GM19099 (cell line): ENCODE measurements around the gene MCC.

Experiments
- POLR2A ChIP-seq: IDR thresholded peaks from 3 replicates; pipeline ENCODE4 v1.6.1; 2011; ENCODE audit warnings: low read depth; ENCODE audit not compliant: insufficient read length; ENCODE audit errors: extremely low read depth

The MCC gene

DNA sequence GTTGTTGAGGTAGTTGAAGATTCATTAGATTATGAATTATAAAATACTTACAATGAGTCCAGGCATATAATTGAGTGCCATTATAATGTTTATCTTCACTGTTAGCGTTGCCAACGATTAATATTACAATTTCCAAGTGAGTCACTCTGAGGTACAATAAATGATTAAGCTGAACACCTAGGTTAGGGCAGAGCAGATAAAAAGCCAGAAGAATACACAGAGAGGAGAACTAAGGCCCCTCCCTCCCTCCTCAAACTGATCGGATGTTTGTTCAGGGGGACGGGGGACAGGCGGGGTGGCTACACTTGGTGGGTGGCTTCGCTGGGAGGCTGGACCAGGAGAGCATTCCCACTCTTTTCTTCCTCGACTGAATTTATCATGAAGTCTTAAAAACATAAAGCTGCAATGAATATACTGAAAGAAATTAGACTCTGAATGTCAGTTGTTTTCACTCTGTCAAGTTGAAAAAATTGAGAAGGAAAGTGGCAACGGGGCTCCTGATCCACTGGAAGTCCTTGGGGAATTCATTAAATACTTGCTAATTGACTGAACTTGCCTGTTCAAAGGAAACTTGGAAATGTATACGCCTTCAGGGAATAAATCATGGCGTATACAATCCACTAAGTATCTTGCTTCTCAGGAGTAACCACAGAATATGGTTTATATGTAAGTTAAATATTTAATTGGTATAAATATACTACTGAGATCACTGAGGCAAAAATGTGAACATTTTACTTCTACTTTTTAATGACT, 251.5 kb downstream of the MCC start:
- no peak for TF ChIP-seq POLR2A

DNA sequence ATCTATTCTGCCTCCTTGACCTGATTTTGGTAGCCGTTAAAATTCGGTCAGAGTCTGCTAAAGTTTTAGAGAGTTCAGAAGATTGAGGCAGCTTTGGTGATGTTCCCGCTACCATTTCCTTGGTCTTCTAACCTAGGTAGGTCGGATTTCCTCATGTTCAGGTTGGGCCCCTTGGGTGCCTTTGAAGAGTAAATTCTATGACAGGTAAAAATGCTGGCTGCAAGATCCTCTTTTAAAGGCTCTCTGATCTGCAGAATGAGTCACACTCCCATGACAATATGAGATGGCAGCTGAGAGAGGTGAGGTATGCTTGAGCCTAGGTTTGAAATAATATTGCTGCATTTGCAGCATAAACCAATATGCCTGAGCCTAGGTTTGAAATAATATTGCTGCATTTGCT, 252.4 kb downstream of the MCC start:
- no peak for TF ChIP-seq POLR2A

DNA sequence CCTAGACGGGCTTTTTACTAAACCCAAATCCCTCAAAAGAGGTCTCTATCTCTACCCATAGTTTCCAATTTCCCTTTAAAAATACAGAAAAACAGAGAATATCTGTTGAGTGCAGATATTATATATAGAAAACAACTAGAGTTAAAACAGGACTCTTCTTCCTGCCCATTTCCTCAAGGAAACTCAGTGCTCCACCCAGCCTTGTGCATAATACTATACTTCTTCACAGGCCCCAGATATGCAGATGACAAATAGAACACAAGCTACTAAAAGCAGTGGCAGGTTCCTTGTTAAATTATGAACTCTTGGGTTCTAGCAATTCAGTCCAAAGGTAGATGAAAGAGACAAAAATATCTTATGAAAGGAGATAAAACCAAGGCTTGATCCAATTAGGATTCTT, 253.7 kb downstream of the MCC start:
- no peak for TF ChIP-seq POLR2A

DNA sequence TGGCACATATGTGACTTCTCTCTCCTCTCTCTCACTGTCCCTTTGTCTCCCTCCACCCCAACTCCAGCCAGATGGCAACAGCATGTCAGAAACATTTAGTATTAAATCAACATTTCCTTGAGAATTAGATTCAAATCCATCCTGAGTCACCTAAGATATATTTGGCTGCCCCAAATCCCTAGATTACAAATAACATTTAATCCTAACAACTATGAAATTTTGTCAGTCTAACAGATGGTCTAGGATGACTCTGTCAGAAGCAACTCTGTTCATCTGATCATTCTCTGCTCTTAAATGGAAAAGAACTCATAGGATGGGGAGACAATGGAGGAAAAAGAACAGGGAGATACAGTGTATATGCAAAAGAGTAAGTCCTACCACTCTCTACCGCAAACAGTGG, 254.6 kb downstream of the MCC start:
- TF ChIP-seq POLR2A = no peak

DNA sequence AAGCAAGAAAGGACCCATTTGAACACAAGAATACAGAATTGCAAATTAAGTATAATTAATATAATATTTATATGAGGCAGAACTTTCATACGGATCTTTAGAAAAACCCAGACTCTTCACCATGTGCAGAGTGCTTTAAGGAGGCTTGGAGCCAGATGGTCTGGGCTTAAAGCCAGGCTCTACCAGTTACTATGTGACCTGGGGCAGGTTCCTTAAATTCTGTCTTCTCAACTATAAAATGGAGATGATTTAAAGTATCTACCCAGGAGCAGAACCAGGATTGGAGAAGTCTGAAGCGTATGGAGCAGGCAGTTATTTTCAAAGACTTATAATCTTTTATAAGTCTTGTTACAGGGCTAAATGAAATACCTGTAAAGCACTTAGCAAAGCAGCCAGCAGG, 255.6 kb downstream of the MCC start:
- TF ChIP-seq POLR2A = no peak

DNA sequence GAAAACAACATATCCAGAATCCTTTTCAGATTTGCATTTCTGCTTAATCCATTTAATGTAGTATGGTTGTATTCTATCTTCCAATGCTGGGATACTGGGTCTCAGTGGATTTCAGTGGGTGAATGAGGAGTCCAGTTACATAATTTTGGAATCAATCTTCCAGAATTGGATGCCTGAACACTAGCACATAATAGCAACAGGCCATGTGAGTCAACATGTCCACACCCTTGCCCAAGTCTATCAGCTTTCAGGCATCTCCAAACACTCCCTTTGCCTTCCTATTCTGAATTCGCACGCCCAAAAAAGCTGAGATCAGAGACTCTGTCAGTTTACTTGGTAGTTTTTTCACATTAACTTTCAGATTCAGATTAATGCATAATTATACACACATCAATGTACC, 256.0 kb downstream of the MCC start:
- TF ChIP-seq POLR2A = no peak

DNA sequence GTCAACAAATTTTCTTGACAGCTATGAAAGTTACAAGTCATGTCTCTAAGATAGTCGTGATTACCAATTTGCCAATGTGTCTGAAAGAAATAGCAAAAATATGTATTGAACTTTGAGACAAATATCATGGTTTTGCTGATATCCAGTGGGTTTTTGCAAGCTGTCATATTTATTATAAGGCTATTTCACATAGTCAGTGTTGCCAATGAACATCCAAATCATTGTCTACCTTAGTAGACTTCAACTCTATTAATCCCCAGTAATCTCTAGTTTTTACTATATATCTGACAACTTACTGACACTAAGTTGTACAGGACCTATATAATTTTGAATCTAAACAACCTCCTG, 256.6 kb downstream of the MCC start:
- TF ChIP-seq POLR2A = no peak

DNA sequence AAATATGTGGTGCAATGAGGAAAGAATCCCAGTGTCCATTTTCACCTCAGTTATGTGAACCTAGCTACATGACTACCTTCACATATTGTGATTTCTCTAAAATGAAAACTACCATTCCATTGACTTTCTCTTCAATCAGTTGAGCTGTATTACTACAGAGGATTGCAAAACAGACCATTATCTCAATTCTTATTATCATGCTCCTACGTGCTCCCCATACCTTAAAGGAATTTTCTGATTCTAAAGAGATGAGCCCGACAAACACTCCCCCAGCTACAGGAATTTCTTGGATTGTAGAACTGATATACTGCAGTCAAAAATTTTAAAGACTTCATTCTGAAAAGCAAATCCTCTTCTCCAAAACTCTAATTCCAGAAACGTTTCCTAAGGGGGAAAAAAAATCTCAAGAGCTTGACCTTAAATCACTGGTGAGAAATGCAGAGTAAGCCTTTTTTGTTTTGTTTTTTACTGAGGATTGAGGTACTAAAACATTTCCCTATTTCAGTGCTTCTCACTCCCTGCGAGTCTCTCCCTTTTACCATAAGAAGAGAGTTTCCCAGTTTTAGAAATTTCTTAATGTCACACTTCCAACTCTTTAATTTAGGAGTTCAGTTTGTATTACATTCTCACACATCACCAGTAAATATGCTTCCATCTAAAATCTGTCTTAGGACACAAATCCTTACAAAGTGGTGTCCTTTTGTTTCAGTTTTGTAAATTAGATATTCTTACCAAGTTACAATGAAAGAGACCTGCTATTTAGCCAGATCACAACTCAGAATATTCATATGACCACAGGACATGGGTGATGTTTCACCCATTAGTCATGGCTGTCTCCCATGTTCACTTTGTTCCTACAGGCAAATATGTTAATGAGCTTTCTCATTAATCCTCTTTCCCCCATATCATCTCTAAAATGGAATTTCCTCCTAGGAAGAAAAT, 257.3 kb downstream of the MCC start:
- no peak for TF ChIP-seq POLR2A

DNA sequence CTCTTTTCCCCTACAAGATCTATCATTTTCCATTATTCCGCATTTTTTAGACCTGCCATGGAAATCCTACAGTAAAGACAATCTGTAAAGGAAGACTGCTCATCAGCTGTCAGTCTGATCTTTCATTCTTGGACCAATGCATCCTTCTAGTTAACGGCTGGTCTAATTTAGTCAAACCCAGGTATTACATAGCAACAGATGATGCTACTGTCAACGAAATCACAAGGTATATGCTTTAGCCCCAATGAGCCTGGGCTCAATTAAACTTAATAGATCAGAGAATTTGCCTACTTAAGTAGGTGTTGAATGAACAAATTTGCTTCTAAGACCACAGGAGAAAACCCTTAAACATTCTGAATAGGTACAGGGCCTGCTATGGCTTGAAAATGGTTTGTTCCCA, 260.5 kb downstream of the MCC start:
- no peak for TF ChIP-seq POLR2A

DNA sequence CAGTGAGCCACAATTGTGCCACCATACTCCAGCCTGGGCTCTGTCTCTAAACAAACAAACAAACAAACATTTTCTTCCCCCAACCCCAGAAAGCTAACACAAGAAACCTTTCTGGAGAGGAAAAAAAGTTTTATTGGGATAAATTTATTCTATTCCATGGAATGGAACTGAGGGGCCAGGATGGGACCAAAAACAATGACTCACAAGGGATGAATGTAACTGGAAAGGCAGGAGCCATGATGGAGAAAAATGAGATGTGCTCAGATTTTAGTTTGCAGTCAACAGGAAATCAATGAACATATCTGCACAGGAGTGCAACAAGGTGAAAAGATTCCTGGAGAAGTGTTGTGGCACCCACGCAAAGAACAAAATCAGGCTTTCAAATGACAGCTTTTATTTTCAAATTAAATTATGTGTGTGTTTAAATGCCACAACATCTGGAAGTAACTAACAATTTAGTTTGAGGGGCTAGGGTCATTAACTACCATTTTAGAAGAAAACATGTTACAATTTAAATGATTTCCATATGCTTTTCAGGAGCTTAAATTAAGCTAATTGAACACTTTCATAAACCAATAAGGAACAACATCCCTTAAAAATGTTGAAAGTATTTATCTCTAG, 262.0 kb downstream of the MCC start:
- TF ChIP-seq POLR2A = no peak

DNA sequence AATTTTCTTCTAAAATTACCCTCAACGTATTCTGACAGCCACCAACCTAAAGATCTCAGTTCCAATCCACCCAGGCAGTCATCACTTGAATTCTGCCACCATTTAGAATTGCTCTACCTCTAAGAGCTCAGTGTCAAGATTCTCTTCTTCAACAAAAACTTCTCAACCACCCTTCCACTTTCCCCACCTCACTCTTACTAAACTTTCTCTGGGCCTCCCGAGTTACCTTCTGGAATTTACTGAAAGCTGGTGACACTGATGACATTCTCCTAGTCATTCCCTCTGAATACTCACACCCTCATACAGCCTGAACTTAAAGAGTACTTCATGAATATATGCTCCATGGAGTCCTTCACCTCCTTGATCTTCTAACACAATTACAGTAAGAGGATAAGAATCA, 263.0 kb downstream of the MCC start:
- TF ChIP-seq POLR2A = no peak

DNA sequence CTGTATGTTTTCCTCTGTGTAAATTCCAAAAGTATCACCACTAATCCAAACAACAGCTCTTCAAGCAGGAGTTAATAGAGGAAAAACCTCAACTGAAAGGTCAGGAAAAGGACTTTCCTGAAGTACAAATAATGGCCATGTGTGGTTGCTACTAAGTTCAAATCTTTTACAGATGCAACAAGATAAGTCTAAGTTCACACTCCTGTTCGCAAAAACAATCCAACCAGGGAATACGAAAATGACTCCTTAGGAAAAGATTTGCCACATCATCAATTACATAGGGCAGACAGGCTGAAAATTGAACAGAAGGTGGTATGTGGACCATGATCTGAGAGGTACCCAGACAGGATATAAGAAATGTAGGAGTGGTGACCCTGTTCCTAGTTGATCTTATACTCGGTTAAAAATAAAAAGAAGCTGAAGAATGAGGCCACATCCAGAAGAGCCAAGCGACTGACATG, 263.6 kb downstream of the MCC start:
- no peak for TF ChIP-seq POLR2A

DNA sequence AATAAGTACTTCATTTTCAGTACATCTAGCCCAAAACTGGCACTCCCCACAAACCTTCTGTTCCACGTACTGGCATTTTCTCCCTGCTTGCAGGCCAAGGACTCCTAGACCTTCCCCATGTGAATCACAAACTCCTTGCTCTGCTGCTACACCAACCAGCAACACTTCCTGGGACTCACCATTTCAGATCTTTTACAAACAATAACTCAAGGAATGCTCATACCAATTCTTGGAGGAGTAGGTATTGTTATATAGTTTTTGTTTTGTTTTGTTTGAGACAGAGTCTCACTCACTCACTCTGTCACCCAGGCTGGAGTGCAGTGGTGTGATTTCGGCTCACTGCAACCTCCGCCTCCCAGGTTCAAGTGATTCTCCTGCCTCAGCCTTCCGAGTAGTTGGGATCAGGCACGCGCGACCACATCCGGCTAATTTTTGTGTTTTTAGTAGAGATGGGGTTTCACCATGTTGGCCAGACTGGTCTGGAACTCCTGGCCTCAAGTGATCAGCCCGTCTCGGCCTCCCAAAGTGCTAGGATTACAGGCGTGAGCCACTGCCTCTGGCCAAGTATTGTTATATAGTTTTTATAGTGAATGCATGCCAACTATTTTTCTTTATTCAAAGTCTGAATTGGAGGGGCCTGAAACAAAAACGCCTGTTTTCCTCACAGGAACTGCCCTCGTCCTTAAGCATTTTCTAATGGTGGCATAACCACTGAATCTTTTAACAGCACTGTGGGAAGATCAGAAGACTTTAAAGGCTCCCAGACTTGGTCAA, 264.2 kb downstream of the MCC start:
- TF ChIP-seq POLR2A = no peak

DNA sequence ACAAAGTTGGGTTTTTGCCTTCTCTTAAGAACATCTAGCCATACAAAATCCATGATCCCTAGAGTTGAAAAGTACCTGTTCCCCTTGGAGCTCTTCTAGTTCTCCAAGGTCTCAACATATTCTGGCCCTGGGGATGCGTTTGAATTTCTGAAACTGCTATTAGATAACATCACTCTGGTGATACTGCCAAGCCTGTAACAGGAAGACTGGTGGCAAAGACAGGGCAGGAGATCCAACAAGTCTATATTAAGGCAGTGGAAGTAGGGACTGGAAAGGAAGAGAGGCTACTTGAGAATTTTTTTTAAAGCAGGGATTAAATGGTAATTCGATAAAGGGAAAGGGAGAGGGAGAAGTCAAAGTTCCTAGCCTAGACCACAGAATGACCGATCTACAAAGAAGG, 264.9 kb downstream of the MCC start:
- TF ChIP-seq POLR2A = no peak
